Suprapubic skin (tissue), 4 donors: Measurements from ENCODE around the gene MC4R. TPM values are rescaled to one million over a fixed set of nuclear protein-coding genes. Genes with fewer than 3 reads are reported as not detected.
A peak's percentile ranks its signal among the peaks of the same experiment; 100 is the strongest.
"Not testable (repeated sequence)": the region's sequence is repeated elsewhere in the genome, so short reads cannot be mapped to it uniquely, and the experiment has no call there.

Source experiments
- DNase-seq, 2 donors: peaks; one replicate each; pipeline ENCODE4 v3.0.0-alpha.2; 2019; ENCODE audit warnings: low spot score in 2 of 2
- H3K27ac ChIP-seq: fragments of 200-600 bp; sonication (generic); one replicate; pipeline ENCODE4 v1.5.1; 2019
- H3K27me3 ChIP-seq: fragments of 200-600 bp; sonication (generic); one replicate; pipeline ENCODE4 v1.5.1; 2019
- H3K36me3 ChIP-seq: fragments of 200-600 bp; sonication (generic); one replicate; pipeline ENCODE4 v1.5.1; 2019
- H3K4me1 ChIP-seq: fragments of 200-600 bp; sonication (generic); one replicate; pipeline ENCODE4 v1.5.1; 2019
- H3K4me3 ChIP-seq: fragments of 200-600 bp; sonication (generic); one replicate; pipeline ENCODE4 v1.5.1; 2019; ENCODE audit warnings: mild to moderate bottlenecking
- H3K9me3 ChIP-seq: fragments of 200-600 bp; sonication (generic); one replicate; pipeline ENCODE4 v1.5.1; 2019
- CTCF ChIP-seq, 2 donors: fragments of 200-600 bp in 1 of 2; fragments of 450-650 bp in 1 of 2; sonication (generic) in 1 of 2; IDR thresholded peaks; one replicate each; pipeline ENCODE4 v1.5.1; 2016 to 2019; ENCODE audit warnings: antibody characterized with exemption in 2 of 2, mild to moderate bottlenecking in 1 of 2, moderate library complexity in 1 of 2
- EP300 ChIP-seq: sonication (generic); formaldehyde crosslinking; IDR thresholded peaks from one replicate; pipeline ENCODE4 v1.6.1; 2017; ENCODE audit warnings: antibody characterized with exemption
- POLR2A ChIP-seq, 2 donors: fragments of 450-650 bp; IDR thresholded peaks; one replicate each; pipeline ENCODE4 v1.6.1; 2017; ENCODE audit warnings: antibody characterized with exemption in 2 of 2, mild to moderate bottlenecking in 2 of 2, moderate library complexity in 2 of 2
- POLR2AphosphoS5 ChIP-seq, 3 donors: sonication (generic); formaldehyde crosslinking; IDR thresholded peaks; one replicate each; pipeline ENCODE4 v1.6.1; 2017; ENCODE audit warnings: antibody characterized with exemption in 3 of 3
- WGBS: methylation state at CpG from one replicate; pipeline ENCODE4 v1.1.5; 2018; 5-methylcytosine and 5-hydroxymethylcytosine counted together
- total RNA-seq, 4 donors: library from RNA; depleted of rRNA; stranded (reverse); fragments of >200 nt; gene quantifications; one replicate each; pipeline ENCODE4 v1.1.0, GENCODE V29; 2016

Gene MC4R
- total RNA-seq: not detected

GRCh38 chr18:60372596-60372995, at the start of gene MC4R:
TSS of gene MC4R (minus strand) at chr18:60372775. CDS start at chr18:60372349, 426 bp downstream.
- DNase-seq: no peak

GRCh38 chr18:60422306-60422705, 49.7 kb upstream of the MC4R start:
- not testable (repeated sequence) for DNase-seq, H3K27me3 ChIP-seq, H3K9me3 ChIP-seq, H3K4me3 ChIP-seq, H3K27ac ChIP-seq, H3K4me1 ChIP-seq, H3K36me3 ChIP-seq
- 94% methylated on average over 8 of the region's 8 CpGs for WGBS

More at GRCh38 chr18:60372596-60372995, at the start of gene MC4R:
- TF ChIP-seq POLR2AphosphoS5 (IDR thresholded peaks at IDR 0.05): no peak
- TF ChIP-seq POLR2A (IDR thresholded peaks at IDR 0.05): no peak
- no peak for TF ChIP-seq EP300
- TF ChIP-seq CTCF (IDR thresholded peaks at IDR 0.05): no peak
- no peaks in the 10 kb centered on the region for H3K36me3 ChIP-seq
- no peaks in the 10 kb centered on the region for H3K27me3 ChIP-seq
- H3K9me3 ChIP-seq: no peaks in the 10 kb centered on the region
- H3K4me3 ChIP-seq: peak within 1 kb of the TSS; percentile 11
- H3K4me1 ChIP-seq: peaks cover 7% of the 10 kb centered on the region
- no peak within 1 kb of the TSS for H3K27ac ChIP-seq
- WGBS: 3% methylated on average over 9 of the region's 9 CpGs

GRCh38 chr18:60421356-60422118, 49.0 kb upstream of the MC4R start:
- no peaks in the 10 kb centered on the region for H3K27me3 ChIP-seq
- no peaks in the 10 kb centered on the region for H3K9me3 ChIP-seq
- H3K4me3 ChIP-seq: no peak overlapping the region
- H3K27ac ChIP-seq: no peak overlapping the region
- no peaks in the 10 kb centered on the region for H3K36me3 ChIP-seq
- DNase-seq: no peak
- WGBS: 83% methylated on average over 21 of the region's 21 CpGs
- TF ChIP-seq EP300 (no peak), CTCF (IDR thresholded peaks at IDR 0.05) (no peak), POLR2AphosphoS5 (IDR thresholded peaks at IDR 0.05) (no peak), POLR2A (IDR thresholded peaks at IDR 0.05) (no peak)
- H3K4me1 ChIP-seq: no peaks in the 10 kb centered on the region

- Histone ChIP-seq H3K9me3 (no peaks in the 10 kb centered on the region), H3K27ac (no peak overlapping the region), H3K27me3 (no peaks in the 10 kb centered on the region), H3K4me1 (no peaks in the 10 kb centered on the region), H3K4me3 (no peak overlapping the region), H3K36me3 (no peaks in the 10 kb centered on the region)
- no peak for DNase-seq
- TF ChIP-seq POLR2AphosphoS5 (IDR thresholded peaks at IDR 0.05) (no peak), EP300 (no peak), POLR2A (IDR thresholded peaks at IDR 0.05) (no peak), CTCF (IDR thresholded peaks at IDR 0.05) (no peak)
Observed at GRCh38 chr18:60417946-60418345, 45.4 kb upstream of the MC4R start.

- Histone ChIP-seq H3K4me3 (no peak overlapping the region), H3K27ac (no peak overlapping the region), H3K4me1 (no peaks in the 10 kb centered on the region), H3K36me3 (no peaks in the 10 kb centered on the region), H3K27me3 (no peaks in the 10 kb centered on the region), H3K9me3 (no peaks in the 10 kb centered on the region)
- DNase-seq: no peak
- WGBS: 87% methylated on average over 3 of the region's 3 CpGs
- TF ChIP-seq EP300: no peak
- no peak for TF ChIP-seq POLR2A (IDR thresholded peaks at IDR 0.05)
- TF ChIP-seq CTCF (IDR thresholded peaks at IDR 0.05): no peak
- TF ChIP-seq POLR2AphosphoS5 (IDR thresholded peaks at IDR 0.05): no peak
Observed at GRCh38 chr18:60413944-60414547, 41.5 kb upstream of the MC4R start.
